Activated T-helper 2 cell treated with anti-CD3 and anti-CD28 coated beads, Interferon-gamma antibody, Interleukin-2, Interleukin-4, amounts not matched to agents 10 μg/mL and 5 μg/mL and 100 μg/mL, durations not matched to agents 14 hours and 24 hours and 36 hours (primary cell): ENCODE measurements around the gene TRAF3IP3. TPM values are rescaled to one million over a fixed set of nuclear protein-coding genes. Genes with fewer than 3 reads are reported as not detected.

Experiments used
- DNase-seq: peaks from one replicate; pipeline ENCODE4 v3.0.0; 2021; ENCODE audit warnings: low spot score
- H3K27ac Mint-ChIP-seq: one replicate; pipeline ENCODE4 v1.8.0; 2021; ENCODE audit warnings: mixed read lengths
- H3K27me3 Mint-ChIP-seq: one replicate; pipeline ENCODE4 v1.8.0; 2021; ENCODE audit warnings: low read depth, mixed read lengths
- H3K36me3 Mint-ChIP-seq: one replicate; pipeline ENCODE4 v1.8.0; 2021; ENCODE audit warnings: low read depth, mixed read lengths
- H3K4me1 Mint-ChIP-seq: one replicate; pipeline ENCODE4 v1.8.0; 2021; ENCODE audit warnings: low read depth, mixed read lengths
- H3K4me3 Mint-ChIP-seq: one replicate; pipeline ENCODE4 v1.8.0; 2021; ENCODE audit warnings: low read depth, mild to moderate bottlenecking, moderate library complexity, mixed read lengths
- H3K9me3 Mint-ChIP-seq: one replicate; pipeline ENCODE4 v1.8.0; 2021; ENCODE audit warnings: mixed read lengths
- intact Hi-C: fragments of 100-400 bp; cut with micrococcal nuclease; formaldehyde crosslinking; loops from one replicate; pipeline ENCODE4 v1.15.1; 2023
- total RNA-seq: library from RNA; stranded (reverse); gene quantifications from 2 replicates; pipeline ENCODE4 v1.2.3, GENCODE V29; 2022

TRAF3IP3 gene
- total RNA-seq, 1 donor from 2014 or later, result 386 TPM

- peaks cover 6% of the 10 kb centered on the region for H3K27me3 Mint-ChIP-seq
- H3K9me3 Mint-ChIP-seq, result no peaks in the 10 kb centered on the region
- no peak overlapping the region for H3K27ac Mint-ChIP-seq
- DNase-seq, result no peak
- no peak overlapping the region for H3K4me3 Mint-ChIP-seq
- no peaks in the 10 kb centered on the region for H3K36me3 Mint-ChIP-seq
- peaks cover 12% of the 10 kb centered on the region for H3K4me1 Mint-ChIP-seq
- intact Hi-C loops, result no loop called here
These were observed 52.3 kb downstream of the TRAF3IP3 start for GRCh38 chr1:209808059-209808581.

DNA sequence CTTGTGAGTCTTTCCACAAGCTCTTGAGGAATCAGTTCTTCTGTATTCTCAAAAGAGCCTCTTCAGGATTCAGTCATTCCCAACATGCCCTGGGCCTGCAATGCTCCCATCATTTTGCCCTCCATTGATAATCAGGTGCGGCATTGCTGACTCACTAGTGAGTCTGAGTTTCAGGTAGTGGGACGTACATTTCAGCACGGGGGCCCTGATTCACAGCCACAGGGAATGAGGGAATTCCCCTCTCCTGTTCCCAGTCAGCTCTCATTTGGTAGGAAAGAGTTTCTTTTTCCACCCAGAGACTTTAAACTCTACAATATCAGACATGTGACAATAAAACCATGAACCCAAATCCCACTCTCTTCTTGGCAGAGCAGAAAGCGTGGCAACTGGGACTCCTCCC is 53.8 kb downstream of the TRAF3IP3 start:
- Mint-ChIP-seq H3K9me3 (no peaks in the 10 kb centered on the region), H3K27me3 (no peaks in the 10 kb centered on the region), H3K4me1 (peaks cover 9% of the 10 kb centered on the region), H3K4me3 (no peak overlapping the region), H3K27ac (no peak overlapping the region), H3K36me3 (no peaks in the 10 kb centered on the region)
- intact Hi-C loops, result no loop called here
- no peak for DNase-seq

DNA sequence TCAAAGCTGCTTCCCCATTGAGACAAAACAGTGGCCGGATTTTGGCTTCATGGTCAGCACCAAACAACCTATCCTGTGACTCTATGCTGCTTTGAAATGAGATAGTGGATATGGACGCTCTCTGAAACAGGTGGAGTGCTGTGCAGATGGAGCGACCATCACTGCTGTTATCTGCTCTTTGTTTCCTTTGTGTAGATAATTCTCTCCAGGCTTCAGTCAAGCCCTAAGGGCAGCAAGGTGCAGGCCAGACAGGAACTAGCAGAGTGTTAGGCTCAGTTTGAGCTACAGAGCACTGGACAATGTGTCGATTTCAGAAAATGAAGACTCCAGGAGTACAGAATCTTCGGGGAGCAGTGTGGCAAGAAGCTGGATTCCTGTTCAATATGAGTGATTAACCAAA is 54.9 kb downstream of the TRAF3IP3 start:
- H3K4me1 Mint-ChIP-seq, result peaks cover 10% of the 10 kb centered on the region
- no peaks in the 10 kb centered on the region for H3K27me3 Mint-ChIP-seq
- no peak overlapping the region for H3K27ac Mint-ChIP-seq
- no peak for DNase-seq
- intact Hi-C loops, result no loop called here
- no peaks in the 10 kb centered on the region for H3K9me3 Mint-ChIP-seq
- H3K36me3 Mint-ChIP-seq, result no peaks in the 10 kb centered on the region
- H3K4me3 Mint-ChIP-seq, result no peak overlapping the region

DNA sequence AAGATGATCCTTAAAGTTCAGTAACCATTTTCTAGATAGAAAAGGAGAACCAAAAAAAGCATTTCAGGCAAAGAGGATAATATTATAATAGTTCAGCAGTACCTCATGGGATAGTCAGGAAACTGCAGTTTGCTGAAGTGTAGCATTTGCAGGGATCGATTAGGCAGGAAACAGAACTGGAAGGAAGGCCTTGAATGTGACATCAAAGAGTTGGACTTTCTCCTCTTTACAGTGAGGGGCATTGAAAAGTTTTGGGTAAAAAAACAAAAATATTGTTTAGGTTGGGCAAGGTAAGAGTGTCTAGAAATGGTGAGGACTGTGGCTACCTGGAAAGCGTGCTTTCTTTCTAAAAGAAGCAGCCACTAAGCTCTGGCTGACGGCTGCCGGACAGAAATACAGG is 58.0 kb downstream of the TRAF3IP3 start:
- Mint-ChIP-seq H3K4me1 (peaks cover 9% of the 10 kb centered on the region), H3K27ac (no peak overlapping the region), H3K27me3 (peaks cover 4% of the 10 kb centered on the region), H3K36me3 (no peaks in the 10 kb centered on the region), H3K4me3 (no peak overlapping the region), H3K9me3 (no peaks in the 10 kb centered on the region)
- DNase-seq, result no peak
- intact Hi-C loops, result no loop called here

- Mint-ChIP-seq H3K4me1 (peaks cover 9% of the 10 kb centered on the region), H3K27ac (no peak overlapping the region), H3K4me3 (no peak overlapping the region), H3K27me3 (peaks cover 11% of the 10 kb centered on the region), H3K9me3 (no peaks in the 10 kb centered on the region), H3K36me3 (no peaks in the 10 kb centered on the region)
- intact Hi-C loops, result no loop called here
- no peak for DNase-seq
These were observed 59.6 kb downstream of the TRAF3IP3 start for GRCh38 chr1:209815490-209815889.

- intact Hi-C loops, result no loop called here
- H3K27ac Mint-ChIP-seq, result peak overlapping the region; percentile 51
- H3K27me3 Mint-ChIP-seq, result peaks cover 15% of the 10 kb centered on the region
- H3K4me1 Mint-ChIP-seq, result peaks cover 9% of the 10 kb centered on the region
- DNase-seq, result no peak
- H3K4me3 Mint-ChIP-seq, result no peak overlapping the region
- H3K36me3 Mint-ChIP-seq, result no peaks in the 10 kb centered on the region
- H3K9me3 Mint-ChIP-seq, result no peaks in the 10 kb centered on the region
These were observed 60.1 kb downstream of the TRAF3IP3 start for GRCh38 chr1:209815931-209816341.

DNA sequence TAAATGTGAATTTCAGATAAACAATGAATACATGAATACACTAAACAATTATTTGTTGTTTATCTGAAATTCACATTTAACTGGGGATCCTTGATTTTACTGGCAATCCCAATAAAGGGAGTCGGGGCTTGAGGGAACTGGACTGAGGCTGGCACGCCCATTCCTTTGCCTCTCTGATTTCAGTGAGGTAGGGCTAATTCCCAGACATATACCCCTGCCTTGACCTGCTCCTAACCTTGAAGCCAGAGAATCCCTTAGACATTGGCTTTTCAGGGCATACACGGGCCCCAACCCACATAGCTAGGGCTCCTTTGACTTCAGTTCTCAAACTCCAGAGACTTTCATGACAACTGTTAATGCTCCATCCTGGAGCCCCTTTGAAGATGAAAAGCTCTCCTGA is 61.1 kb downstream of the TRAF3IP3 start:
- DNase-seq, result no peak
- intact Hi-C loops, result no loop called here
- Mint-ChIP-seq H3K4me3 (no peak overlapping the region), H3K9me3 (no peaks in the 10 kb centered on the region), H3K4me1 (peaks cover 11% of the 10 kb centered on the region), H3K27ac (no peak overlapping the region), H3K36me3 (no peaks in the 10 kb centered on the region), H3K27me3 (peaks cover 21% of the 10 kb centered on the region)

DNA sequence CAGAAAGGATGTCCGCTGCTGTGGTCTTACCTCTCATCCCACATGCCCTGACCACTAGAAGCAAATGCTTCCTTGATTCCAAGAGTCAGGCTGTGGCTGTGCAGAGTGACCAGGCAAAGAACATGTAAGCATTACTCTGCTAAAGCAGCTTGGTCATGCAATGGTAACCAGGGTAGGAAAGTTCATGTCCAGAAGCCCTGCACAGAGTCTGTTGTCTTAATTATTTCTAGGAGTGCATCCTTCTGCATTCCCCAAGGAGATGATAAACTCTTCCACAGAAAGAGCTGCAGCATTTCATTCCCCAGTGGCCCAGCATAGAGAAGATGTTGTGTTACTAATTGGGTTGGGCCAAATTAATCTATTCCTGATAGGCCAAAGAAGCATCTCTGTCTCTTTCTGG is 61.8 kb downstream of the TRAF3IP3 start:
- H3K4me3 Mint-ChIP-seq, result no peak overlapping the region
- DNase-seq, result no peak
- no peak overlapping the region for H3K27ac Mint-ChIP-seq
- no peaks in the 10 kb centered on the region for H3K9me3 Mint-ChIP-seq
- H3K4me1 Mint-ChIP-seq, result peaks cover 13% of the 10 kb centered on the region
- H3K36me3 Mint-ChIP-seq, result no peaks in the 10 kb centered on the region
- intact Hi-C loops, result no loop called here
- peaks cover 23% of the 10 kb centered on the region for H3K27me3 Mint-ChIP-seq

DNA sequence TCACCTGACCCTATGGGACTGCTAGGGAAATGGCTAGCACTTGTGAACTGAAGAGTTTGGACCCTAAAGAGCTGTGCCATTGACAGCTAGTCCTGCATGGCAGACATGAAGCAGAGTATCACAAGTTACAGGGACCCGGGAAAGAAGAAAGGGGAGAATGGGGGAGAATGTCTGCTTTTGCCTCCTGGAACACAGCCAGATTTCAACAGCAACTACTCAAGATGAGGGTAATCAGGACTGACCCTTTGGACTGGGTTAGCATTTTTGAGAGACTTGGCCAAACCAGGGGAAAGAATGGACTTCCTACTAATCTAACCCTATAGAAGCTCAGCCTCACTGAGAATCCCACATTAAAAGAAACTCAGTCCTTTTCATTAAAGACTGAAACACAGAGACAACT is 63.2 kb downstream of the TRAF3IP3 start:
- Mint-ChIP-seq H3K4me1 (peaks cover 26% of the 10 kb centered on the region), H3K36me3 (no peaks in the 10 kb centered on the region), H3K27ac (no peak overlapping the region), H3K27me3 (peaks cover 27% of the 10 kb centered on the region), H3K9me3 (no peaks in the 10 kb centered on the region), H3K4me3 (no peak overlapping the region)
- intact Hi-C loops, result no loop called here
- DNase-seq, result no peak

DNA sequence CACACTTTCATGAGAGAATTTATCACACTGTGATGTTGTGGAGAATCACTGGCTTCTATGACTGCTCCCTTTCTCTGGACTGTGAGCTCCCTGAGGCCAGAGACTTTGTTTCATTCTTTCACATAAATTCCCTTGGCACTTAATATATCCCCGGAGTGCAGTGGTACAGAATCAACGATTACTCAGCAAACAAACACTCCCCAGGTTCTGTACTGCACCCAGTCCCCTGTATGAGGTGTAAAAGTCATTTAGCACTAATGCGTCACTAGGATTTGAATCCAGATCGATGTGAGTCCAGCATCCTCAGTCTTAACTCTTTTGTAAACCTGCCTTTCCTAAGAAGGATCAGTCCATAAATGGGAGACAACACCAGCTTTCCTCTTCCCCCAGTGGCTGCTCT is 65.1 kb downstream of the TRAF3IP3 start:
- H3K9me3 Mint-ChIP-seq, result no peaks in the 10 kb centered on the region
- H3K36me3 Mint-ChIP-seq, result no peaks in the 10 kb centered on the region
- H3K27me3 Mint-ChIP-seq, result peaks cover 29% of the 10 kb centered on the region
- peaks cover 24% of the 10 kb centered on the region for H3K4me1 Mint-ChIP-seq
- no peak overlapping the region for H3K4me3 Mint-ChIP-seq
- no peak for DNase-seq
- intact Hi-C loops, result no loop called here
- H3K27ac Mint-ChIP-seq, result no peak overlapping the region

- Mint-ChIP-seq H3K4me1 (peaks cover 27% of the 10 kb centered on the region), H3K4me3 (no peak overlapping the region), H3K36me3 (no peaks in the 10 kb centered on the region), H3K9me3 (no peaks in the 10 kb centered on the region), H3K27ac (no peak overlapping the region), H3K27me3 (peaks cover 29% of the 10 kb centered on the region)
- no peak for DNase-seq
- intact Hi-C loops, result loop anchor here (2.0 kb wide), 1 partner anchor 14 kb away; no protein-coding TSS in a partner anchor
These were observed 66.9 kb downstream of the TRAF3IP3 start for GRCh38 chr1:209822706-209823105.

DNA sequence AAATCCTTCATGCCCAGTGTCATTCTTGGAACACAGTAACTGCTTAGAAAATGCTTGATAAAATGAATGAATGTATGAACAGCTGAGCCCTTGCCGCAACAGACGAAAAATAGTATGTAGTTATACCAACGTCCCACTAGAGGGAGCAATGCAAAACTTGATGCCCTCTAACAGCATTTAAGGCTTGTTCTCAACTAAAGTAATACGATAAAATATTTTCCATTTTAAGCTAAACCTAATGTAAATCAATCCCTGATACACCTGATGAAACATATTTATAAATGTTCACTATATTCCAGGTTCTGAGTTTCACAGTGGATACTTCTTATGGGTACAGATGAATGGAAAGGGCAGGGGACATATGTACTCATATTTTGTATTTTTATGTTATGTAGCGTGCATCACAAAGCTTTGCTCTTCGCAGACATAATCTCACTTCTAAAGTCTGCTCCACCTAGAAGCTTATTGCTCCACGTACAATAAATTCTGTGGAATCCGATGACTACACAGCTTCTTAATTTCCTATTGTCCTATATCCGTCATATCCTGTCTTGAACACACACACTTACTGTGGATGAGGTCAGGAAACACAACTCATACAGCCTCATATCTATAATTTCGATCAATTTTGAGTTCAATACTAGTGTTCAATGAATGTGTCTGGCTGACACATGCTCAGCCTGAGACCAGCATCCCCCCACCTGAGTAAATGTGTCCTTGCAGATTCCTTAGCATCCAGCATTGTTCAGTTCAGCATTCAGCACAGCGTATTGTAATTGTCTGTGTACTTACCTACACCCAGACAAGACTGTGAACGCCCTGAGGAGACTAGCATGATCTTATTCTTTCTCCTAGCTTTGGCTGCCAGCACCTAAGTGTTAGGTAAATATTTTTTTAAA is 67.5 kb downstream of the TRAF3IP3 start:
- Mint-ChIP-seq H3K27me3 (peaks cover 29% of the 10 kb centered on the region), H3K36me3 (peaks cover 6% of the 10 kb centered on the region), H3K27ac (no peak overlapping the region), H3K4me3 (no peak overlapping the region), H3K4me1 (peaks cover 27% of the 10 kb centered on the region), H3K9me3 (no peaks in the 10 kb centered on the region)
- no peak for DNase-seq
- intact Hi-C loops, result loop anchor here (2.0 kb wide), 1 partner anchor 13 kb away; no protein-coding TSS in a partner anchor
